GM12892 (cell line): ENCODE data around the gene KREMEN1.

Experiments used
- POLR2A ChIP-seq: IDR thresholded peaks from 2 replicates; pipeline ENCODE4 v1.6.1; 2011; ENCODE audit warnings: low read depth, low read length, control low read depth
- POLR2AphosphoS5 ChIP-seq: IDR thresholded peaks from 2 replicates; pipeline ENCODE4 v1.6.1; 2011; ENCODE audit warnings: low read depth, low read length, control low read depth

DNA sequence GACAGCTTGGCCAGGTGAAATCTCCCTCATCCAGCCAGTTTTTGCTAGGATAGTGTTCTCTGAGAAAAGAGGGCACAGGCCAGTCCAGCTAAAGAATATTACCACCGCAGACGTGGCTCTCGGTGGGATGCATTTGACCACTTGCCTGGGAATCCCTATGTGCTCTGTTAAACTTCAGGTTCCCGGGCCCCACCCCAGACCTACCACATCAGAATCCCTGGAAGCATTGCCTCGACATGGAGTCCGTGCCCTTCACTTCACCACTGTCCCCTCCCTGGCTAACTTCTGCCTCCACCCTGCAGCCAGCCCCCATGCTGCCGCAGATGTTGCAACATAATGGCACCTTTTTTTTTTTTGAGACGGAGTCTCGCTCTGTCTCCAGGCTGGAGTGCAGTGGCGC is 76.0 kb downstream of the KREMEN1 start:
- no peak for TF ChIP-seq POLR2A
- TF ChIP-seq POLR2AphosphoS5: no peak
